Fibroblast of peridontal ligament (primary cell): Measurements from ENCODE around the gene SLC27A1.
A peak's percentile ranks its signal among the peaks of the same experiment; 100 is the strongest.
"Not testable (repeated sequence)": the region's sequence is repeated elsewhere in the genome, so short reads cannot be mapped to it uniquely, and the experiment has no call there.

Experiments used
- DNase-seq: peaks from one replicate; pipeline ENCODE4 v3.0.0-alpha.2; 2010; ENCODE audit errors: extremely low read depth

SLC27A1 gene

GRCh38 chr19:17486545-17487240 is 16.4 kb downstream of the SLC27A1 start:
- no peak for DNase-seq

DNA sequence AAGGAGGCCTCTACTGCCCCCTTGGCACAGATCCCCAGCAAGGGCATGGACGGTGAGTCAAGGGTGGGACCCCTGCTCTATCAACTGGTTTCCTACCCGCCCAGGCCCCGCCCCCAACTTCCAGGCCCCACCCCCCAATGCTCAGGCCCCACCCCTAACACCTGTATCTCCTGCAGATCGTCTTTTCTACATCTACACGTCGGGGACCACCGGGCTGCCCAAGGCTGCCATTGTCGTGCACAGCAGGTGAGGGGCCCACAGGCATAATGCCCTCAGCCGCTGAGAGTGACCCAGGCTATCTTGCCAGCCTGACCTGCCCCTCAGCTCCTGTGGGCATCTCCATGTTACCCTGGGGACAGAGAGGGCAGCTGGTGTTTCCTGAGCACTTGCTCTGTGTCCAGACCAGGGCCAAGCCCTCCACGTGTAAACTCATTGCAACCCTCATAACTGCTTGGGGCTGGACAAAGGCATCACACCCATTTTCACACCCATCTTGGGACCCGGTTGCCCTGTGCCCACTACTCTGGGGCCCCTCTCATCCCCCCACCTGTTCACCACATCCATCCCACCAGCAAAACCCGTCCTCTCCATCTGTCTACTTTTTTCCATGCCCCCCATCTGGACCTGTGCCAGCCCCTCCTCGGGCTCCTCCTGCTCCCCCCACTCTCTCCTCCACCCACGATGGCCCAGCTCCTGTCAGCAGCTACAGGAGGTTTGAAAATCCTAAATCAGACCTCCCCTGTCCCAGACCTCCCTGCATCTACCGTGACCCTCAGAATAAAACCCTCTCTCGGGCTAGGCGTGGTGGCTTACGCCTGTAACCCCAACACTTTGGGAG is 17.2 kb downstream of the SLC27A1 start:
- no peak for DNase-seq

GRCh38 chr19:17488593-17489391 is 18.5 kb downstream of the SLC27A1 start:
- DNase-seq = no peak

- DNase-seq = no peak
These were observed 19.2 kb downstream of the SLC27A1 start for GRCh38 chr19:17489392-17490030.

DNA sequence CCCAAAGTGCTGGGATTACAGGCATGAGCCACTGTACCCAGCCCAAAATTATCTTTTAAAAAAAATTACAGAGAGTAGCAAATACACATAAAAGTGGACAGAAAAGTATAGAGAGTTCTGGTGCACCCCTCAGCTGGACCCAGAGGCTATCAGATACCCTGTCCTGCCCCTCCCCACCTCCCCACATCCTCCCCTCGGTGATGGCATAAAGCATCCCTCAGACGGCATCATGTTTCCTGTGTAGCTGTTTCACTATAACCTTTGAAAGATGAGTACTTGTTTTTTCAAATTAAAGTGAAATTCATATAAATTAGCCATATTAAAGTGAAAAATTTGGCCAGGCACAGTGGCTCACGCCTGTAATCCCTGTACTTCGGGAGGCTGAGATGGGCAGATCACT is 20.1 kb downstream of the SLC27A1 start:
- DNase-seq = no peak

DNA sequence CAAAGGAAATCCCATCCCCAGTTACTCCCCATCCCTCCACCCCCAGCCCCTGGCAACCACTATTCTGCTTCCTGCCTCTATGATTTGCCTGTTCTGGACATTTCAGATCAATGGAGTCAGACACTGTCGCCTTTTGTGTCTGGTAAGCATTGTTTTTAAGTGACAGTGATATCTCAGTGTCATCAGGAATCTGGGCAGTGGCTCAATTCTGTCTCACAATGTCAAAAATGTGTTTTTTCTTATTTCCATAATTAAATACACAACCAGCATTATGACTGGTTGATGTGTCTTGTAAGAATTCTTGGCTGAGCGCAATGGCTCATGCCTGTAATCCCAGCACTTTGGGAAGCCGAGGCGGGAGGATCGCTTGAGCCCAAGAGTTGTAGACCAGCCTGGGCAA is 21.0 kb downstream of the SLC27A1 start:
- no peak for DNase-seq

GRCh38 chr19:17495639-17496296 is 25.4 kb downstream of the SLC27A1 start:
- DNase-seq = no peak

- peak; percentile 52 for DNase-seq
These were observed 26.1 kb downstream of the SLC27A1 start for GRCh38 chr19:17496337-17496997.

- no peak for DNase-seq
These were observed 26.9 kb downstream of the SLC27A1 start for GRCh38 chr19:17497149-17497798.

- not testable (repeated sequence) for DNase-seq
These were observed 28.7 kb downstream of the SLC27A1 start for GRCh38 chr19:17499025-17499424.

GRCh38 chr19:17499648-17500446 is 29.5 kb downstream of the SLC27A1 start:
- DNase-seq = peak; percentile 59

GRCh38 chr19:17500447-17501198 is 30.3 kb downstream of the SLC27A1 start:
- no peak for DNase-seq

DNA sequence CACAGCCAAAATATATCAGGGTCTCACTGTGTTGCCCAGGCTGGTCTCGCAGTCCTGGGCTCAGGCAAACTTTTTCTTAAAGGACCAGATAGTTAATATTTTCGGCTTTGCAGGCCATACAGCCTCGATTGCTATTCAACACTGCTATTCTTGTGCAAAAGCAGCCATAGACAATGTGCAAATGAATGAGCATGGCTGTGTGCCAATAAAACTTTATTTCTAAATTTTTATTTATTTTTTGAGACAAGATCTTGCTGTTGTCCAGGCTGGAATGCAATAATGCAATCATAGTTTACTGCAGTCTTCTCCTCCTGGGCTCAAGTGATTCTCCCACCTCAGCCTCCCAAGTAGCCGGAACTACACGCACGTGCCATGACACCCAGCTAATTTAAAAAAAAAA is 32.9 kb downstream of the SLC27A1 start:
- no peak for DNase-seq

- DNase-seq = no peak
These were observed 33.7 kb downstream of the SLC27A1 start for GRCh38 chr19:17504030-17504429.

- DNase-seq = no peak
These were observed 34.1 kb downstream of the SLC27A1 start for GRCh38 chr19:17504456-17504855.

DNA sequence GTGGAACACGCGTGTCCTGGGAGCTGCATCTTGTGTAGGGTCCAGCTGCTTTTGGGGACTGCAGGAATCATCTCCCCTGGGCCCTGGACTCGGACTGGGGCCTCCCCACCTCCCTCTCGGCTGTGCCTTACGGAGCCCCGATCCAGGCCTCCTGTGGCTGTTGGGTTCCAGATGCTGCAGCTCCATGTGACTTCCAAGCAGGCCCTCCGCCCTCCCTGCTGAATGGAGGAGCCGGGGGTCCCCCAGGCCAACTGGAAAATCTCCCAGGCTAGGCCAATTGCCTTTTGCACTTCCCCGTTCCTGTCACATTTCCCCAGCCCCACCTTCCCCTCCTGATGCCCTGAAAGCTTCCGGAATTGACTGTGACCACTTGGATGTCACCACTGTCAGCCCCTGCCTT is 34.9 kb downstream of the SLC27A1 start:
- no peak for DNase-seq

DNA sequence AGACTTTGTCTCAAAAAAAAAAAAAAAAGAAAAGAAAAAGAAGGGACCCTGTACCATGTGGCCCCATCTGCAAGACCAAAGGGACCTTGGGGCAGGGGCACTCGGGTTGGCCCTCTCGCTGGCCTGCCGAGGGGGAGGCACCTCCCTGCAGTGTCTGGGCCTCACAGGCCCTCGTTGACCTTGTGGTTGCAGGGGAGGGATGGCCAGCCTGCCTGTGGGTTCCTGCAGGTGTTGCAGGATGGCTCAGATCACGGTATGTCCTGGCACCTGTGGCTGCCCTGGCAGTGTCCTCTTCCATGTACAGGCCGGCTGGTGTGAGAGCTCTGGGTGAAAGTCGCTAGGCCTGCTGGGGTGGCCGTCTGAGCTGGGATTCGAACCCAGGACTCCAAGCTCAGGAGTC is 36.4 kb downstream of the SLC27A1 start:
- no peak for DNase-seq

- DNase-seq = not testable (repeated sequence)
These were observed 38.2 kb downstream of the SLC27A1 start for GRCh38 chr19:17508558-17508933.
